ENCODE measurements around the gene YPEL2. TPM values are rescaled to one million over a fixed set of nuclear protein-coding genes. Genes with fewer than 3 reads are reported as not detected.

The YPEL2 gene
- total RNA-seq (10 to 100 TPM; 14.3 to 47.0 TPM), polyA plus RNA-seq (1 to 10 TPM; 7.8 to 8.5 TPM)
- long read RNA-seq, donor 1, full-length matches to known transcripts, result 8 of 48 reads
- long read RNA-seq, donor 1, partial matches to known transcripts, result 40 of 48 reads
- long read RNA-seq, donor 1, other reads (novel, unspliced or antisense), result 0 of 48 reads
- long read RNA-seq, donor 2, full-length matches to known transcripts, result 1 of 1 reads
- long read RNA-seq, donor 2, partial matches to known transcripts, result 0 of 1 reads
- long read RNA-seq, donor 2, other reads (novel, unspliced or antisense), result 0 of 1 reads
- long read RNA-seq, donor 3, full-length matches to known transcripts, result 5 of 16 reads
- long read RNA-seq, donor 3, partial matches to known transcripts, result 11 of 16 reads
- long read RNA-seq, donor 3, other reads (novel, unspliced or antisense), result 0 of 16 reads
- long read RNA-seq, donor 4, full-length matches to known transcripts, result 2 of 2 reads
- long read RNA-seq, donor 4, partial matches to known transcripts, result 0 of 2 reads
- long read RNA-seq, donor 4, other reads (novel, unspliced or antisense), result 0 of 2 reads
- long read RNA-seq, donor 5, full-length matches to known transcripts, result 5 of 5 reads
- long read RNA-seq, donor 5, partial matches to known transcripts, result 0 of 5 reads
- long read RNA-seq, donor 5, other reads (novel, unspliced or antisense), result 0 of 5 reads

GRCh38 chr17:59331129-59331928 is at the start of gene YPEL2:
YPEL2 (plus strand) TSS chr17:59331655; CDS start chr17:59353410, 21,755 bp downstream.
- H3K9ac ChIP-seq (ENCODE audit: insufficient read depth in 1 of 2, low read length in 2 of 2), result peak within 1 kb of the TSS; percentile 26 to 88
- H3K36me3 ChIP-seq (ENCODE audit: control insufficient read depth in 4 of 4, insufficient read depth in 4 of 4, low read length in 4 of 4), result no peaks in the 10 kb centered on the region
- DNase-seq (peak; percentile 96 to 99 (median 97)), ATAC-seq (ENCODE audit: insufficient read depth, low FRiP score) (peak; percentile 93)
- WGBS, 2 donors, result 1% methylated on average over 47 to 71 of the region's 71 CpGs
- peaks cover 19 to 65% (median 32%) of the 10 kb centered on the region in 5 donors for H3K4me1 ChIP-seq (ENCODE audit: control insufficient read depth in 5 of 5, insufficient read depth in 5 of 5, low read length in 5 of 5)
- peak within 1 kb of the TSS; percentile 84 for H3K4me3 ChIP-seq
- no peaks in the 10 kb centered on the region for H3K9me3 ChIP-seq (ENCODE audit: control insufficient read depth in 4 of 4, insufficient read depth in 3 of 4, low read length in 3 of 4)
- peak within 1 kb of the TSS; percentile 92 to 97 for H3K27ac ChIP-seq (ENCODE audit: low read depth in 1 of 2, low read length in 1 of 2)
- H3K27me3 ChIP-seq (ENCODE audit: control insufficient read depth in 3 of 3, insufficient read depth in 3 of 3, low read length in 2 of 3), result no peaks in the 10 kb centered on the region
- no peak for TF ChIP-seq CTCF (IDR thresholded peaks at IDR 0.05; ENCODE audit: control extremely low read depth, extremely low read depth)

- WGBS, 2 donors, result 62 to 69% methylated on average over 4 of the region's 4 CpGs
- ATAC-seq (ENCODE audit: insufficient read depth, low FRiP score) (no peak), DNase-seq (no peak)
- H3K36me3 ChIP-seq (ENCODE audit: control insufficient read depth in 4 of 4, insufficient read depth in 4 of 4, low read length in 4 of 4), result no peaks in the 10 kb centered on the region
- no peaks in the 10 kb centered on the region for H3K4me1 ChIP-seq (ENCODE audit: control insufficient read depth in 5 of 5, insufficient read depth in 5 of 5, low read length in 5 of 5)
- no peaks in the 10 kb centered on the region for H3K9me3 ChIP-seq (ENCODE audit: control insufficient read depth in 4 of 4, insufficient read depth in 3 of 4, low read length in 3 of 4)
- no peak overlapping the region for H3K9ac ChIP-seq (ENCODE audit: insufficient read depth in 1 of 2, low read length in 2 of 2)
- H3K4me3 ChIP-seq, result no peak overlapping the region
- H3K27me3 ChIP-seq (ENCODE audit: control insufficient read depth in 3 of 3, insufficient read depth in 3 of 3, low read length in 2 of 3), result no peaks in the 10 kb centered on the region
- no peak overlapping the region for H3K27ac ChIP-seq (ENCODE audit: low read depth in 1 of 2, low read length in 1 of 2)
- no peak for TF ChIP-seq CTCF (IDR thresholded peaks at IDR 0.05; ENCODE audit: control extremely low read depth, extremely low read depth)
These were observed 47.1 kb upstream of the YPEL2 start for GRCh38 chr17:59284317-59284716.

- Histone ChIP-seq H3K9ac (ENCODE audit: insufficient read depth in 1 of 2, low read length in 2 of 2) (no peak overlapping the region), H3K4me1 (ENCODE audit: control insufficient read depth in 5 of 5, insufficient read depth in 5 of 5, low read length in 5 of 5) (no peaks in the 10 kb centered on the region), H3K27me3 (ENCODE audit: control insufficient read depth in 3 of 3, insufficient read depth in 3 of 3, low read length in 2 of 3) (no peaks in the 10 kb centered on the region), H3K9me3 (ENCODE audit: control insufficient read depth in 4 of 4, insufficient read depth in 3 of 4, low read length in 3 of 4) (no peaks in the 10 kb centered on the region), H3K36me3 (ENCODE audit: control insufficient read depth in 4 of 4, insufficient read depth in 4 of 4, low read length in 4 of 4) (no peaks in the 10 kb centered on the region), H3K4me3 (no peak overlapping the region), H3K27ac (ENCODE audit: low read depth in 1 of 2, low read length in 1 of 2) (no peak overlapping the region)
- ATAC-seq (ENCODE audit: insufficient read depth, low FRiP score) (no peak), DNase-seq (no peak)
- no peak for TF ChIP-seq CTCF (IDR thresholded peaks at IDR 0.05; ENCODE audit: control extremely low read depth, extremely low read depth)
- 28 to 36% methylated on average over 1 of the region's 1 CpG for WGBS, 2 donors
These were observed 44.0 kb upstream of the YPEL2 start for GRCh38 chr17:59287452-59287851.

Data from lung (tissue), 16 donors.